Gastrocnemius medialis (tissue), 4 donors: ENCODE results near the gene AGRN.

Experiments
- POLR2A ChIP-seq, 2 donors: fragments of 450-650 bp; IDR thresholded peaks; one replicate each; pipeline ENCODE4 v1.6.1; 2017; ENCODE audit warnings: antibody characterized with exemption in 2 of 2, mild to moderate bottlenecking in 2 of 2, moderate library complexity in 2 of 2
- TF ChIP-seq, protein P1 (sequence below), 5 experiments: fragments of 450-650 bp in 3 of 5; fragments of 200-600 bp in 2 of 5; sonication (generic) in 2 of 5; IDR thresholded peaks in 4 of 5; conservative IDR thresholded peaks in 1 of 5; 1 replicate in 4 of 5; 2 replicates in 1 of 5; pipeline ENCODE4 v1.5.1; 2016 to 2019; ENCODE audit warnings: antibody characterized with exemption in 5 of 5, mild to moderate bottlenecking in 3 of 5, moderate library complexity in 3 of 5

DNA sequence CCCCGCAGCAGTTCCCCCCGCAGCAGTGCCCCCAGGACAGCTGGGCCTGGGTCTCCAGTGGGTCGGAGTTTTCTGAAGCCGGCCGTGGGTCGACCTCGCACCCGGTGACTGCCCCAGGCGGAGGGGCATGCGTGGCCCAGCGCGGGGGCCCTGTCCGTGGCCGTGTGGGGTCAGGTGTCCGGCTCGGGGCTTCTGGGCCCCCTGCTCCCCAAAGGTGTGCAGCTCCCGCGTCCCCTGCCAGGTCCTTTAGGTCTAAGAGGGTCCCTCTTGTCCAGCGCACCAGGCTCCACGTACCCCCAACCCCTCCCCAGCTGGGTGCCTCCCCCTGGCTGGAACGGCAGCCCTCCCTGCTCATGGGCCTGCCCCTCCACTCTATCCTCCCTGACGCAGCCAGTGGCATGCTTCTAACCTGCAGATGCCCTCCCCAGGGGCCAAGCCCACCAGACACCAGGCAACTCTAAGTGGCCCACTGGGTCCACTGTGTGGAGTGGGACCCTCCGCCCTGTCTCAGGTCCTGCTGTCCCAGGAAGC, 14.1 kb upstream of the AGRN start:
- TF ChIP-seq, protein P1, sequence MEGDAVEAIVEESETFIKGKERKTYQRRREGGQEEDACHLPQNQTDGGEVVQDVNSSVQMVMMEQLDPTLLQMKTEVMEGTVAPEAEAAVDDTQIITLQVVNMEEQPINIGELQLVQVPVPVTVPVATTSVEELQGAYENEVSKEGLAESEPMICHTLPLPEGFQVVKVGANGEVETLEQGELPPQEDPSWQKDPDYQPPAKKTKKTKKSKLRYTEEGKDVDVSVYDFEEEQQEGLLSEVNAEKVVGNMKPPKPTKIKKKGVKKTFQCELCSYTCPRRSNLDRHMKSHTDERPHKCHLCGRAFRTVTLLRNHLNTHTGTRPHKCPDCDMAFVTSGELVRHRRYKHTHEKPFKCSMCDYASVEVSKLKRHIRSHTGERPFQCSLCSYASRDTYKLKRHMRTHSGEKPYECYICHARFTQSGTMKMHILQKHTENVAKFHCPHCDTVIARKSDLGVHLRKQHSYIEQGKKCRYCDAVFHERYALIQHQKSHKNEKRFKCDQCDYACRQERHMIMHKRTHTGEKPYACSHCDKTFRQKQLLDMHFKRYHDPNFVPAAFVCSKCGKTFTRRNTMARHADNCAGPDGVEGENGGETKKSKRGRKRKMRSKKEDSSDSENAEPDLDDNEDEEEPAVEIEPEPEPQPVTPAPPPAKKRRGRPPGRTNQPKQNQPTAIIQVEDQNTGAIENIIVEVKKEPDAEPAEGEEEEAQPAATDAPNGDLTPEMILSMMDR (IDR thresholded peaks at IDR 0.05 in 4 of 5, conservative IDR thresholded peaks at IDR 0.05 in 1 of 5), result no peak
- no peak for TF ChIP-seq POLR2A (IDR thresholded peaks at IDR 0.05)
